Measurements from ENCODE around the gene PLSCR3.
"Not testable (repeated sequence)": the region's sequence is repeated elsewhere in the genome, so short reads cannot be mapped to it uniquely, and the experiment has no call there.

Gene PLSCR3

DNA sequence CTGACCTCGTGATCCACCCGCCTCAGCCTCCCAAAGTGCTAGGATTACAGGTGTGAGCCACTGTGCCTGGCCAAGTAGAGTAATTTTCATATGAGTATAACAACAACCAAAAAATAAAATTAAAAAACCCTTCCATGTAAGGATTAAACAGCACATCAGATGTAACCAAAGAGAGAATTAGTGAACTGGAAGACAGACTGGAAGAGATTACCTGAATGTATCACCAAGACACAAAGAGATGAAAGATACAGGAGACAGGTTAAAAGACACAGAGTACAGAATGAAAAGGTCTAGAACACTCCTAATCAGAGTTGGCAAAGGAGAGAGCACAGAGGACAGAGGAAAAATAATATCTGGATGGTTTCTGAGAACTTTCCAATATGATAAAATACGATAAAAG lies 15.2 kb downstream of the PLSCR3 start:
- no peak for DNase-seq

- no peak for DNase-seq
Measured at GRCh38 chr17:7374353-7374752, 20.0 kb downstream of the PLSCR3 start.

DNA sequence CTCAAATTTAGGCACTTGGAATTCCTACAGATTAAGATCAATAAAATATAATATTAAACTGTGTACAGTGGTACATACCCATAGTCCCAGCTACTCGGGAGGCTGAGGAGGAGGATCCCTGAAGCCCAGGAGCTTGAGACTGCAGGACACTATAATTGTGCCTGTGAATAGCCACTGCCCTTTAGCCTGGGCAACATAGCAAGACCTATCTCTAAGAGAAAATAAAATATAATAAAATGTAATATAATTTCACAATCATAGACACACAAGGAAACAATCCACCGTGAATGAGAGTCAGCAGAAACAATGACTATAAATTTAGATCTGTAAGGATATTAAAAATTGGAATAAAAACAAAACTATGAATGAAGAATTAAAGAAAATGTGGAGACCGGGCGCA lies 23.5 kb downstream of the PLSCR3 start:
- DNase-seq, result no peak

DNA sequence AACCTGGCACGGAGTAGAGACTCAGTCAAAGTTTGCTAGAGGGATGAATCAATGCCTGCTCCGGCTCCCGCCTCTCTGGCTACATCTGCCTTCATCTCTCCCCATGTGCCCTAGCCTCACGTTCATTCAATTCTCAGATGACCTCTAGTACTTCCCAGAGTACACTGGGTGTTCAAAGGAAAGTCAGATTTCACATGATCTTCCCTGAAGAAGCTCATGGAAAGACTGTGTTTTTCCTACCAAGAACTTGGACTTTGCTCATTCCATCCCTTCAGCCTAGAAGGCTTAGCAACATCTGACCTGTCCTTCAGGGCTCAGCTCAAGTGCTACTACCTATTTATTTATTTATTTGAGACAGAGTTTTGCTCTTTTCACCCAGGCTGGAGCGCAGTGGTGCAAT lies 24.5 kb downstream of the PLSCR3 start:
- DNase-seq, result no peak

- DNase-seq, result not testable (repeated sequence)
Measured at GRCh38 chr17:7368599-7368994, 25.7 kb downstream of the PLSCR3 start.

DNA sequence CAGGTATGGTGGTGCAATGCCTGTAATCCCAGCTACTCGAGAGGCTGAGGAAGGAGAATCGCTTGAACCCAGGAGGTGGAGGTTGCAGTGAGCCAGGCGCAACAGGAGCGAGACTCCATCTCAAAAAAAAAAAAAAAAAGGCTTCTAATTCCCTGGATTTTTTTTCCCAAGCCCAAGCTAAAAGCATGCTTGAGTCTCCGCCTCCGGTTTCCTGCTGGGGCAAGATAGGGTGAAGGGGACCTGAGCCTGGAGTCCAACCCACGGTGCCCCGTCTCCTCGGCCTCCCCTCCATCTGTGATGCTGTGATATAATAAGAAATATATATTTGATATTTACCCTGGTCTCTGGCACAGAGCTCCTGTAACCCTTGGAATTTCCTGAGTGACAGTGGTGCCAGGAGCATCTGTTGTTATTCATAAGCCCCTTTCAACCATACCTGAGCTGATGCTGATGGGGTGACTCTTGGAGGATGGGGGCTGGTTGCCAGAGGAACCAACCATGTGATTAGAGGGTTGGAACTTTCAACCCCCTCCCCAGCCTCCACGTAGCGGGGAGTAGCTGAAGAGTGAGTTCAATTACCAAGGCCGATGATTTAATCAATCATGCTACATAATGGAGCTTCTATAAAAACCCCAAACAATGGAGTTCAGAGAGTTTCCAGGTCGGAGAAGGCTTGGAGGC lies 26.3 kb downstream of the PLSCR3 start:
- DNase-seq, result no peak

GRCh38 chr17:7367083-7367482 lies 27.2 kb downstream of the PLSCR3 start:
- DNase-seq, result no peak

DNA sequence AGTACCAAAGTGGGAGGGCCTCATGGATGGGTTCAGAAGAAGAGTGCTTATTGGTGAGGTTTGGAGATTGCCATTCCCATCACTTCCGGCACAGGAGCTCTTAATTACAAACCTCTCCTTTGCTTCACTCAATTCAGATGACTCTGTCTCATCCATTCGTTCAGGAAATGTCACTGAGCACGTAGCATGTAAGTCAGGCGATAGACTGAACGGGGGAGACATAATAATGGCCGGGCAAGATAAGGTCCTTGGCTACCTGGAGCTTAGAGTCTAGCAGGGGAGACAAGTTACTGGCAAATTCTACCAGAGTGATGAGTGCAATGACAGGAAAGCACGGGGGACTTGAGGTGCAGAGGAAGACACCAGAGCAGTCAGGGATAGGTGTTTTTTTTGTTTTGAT lies 28.4 kb downstream of the PLSCR3 start:
- DNase-seq, result not testable (repeated sequence)

GRCh38 chr17:7363311-7363710 lies 31.0 kb downstream of the PLSCR3 start:
- no peak for DNase-seq

DNA sequence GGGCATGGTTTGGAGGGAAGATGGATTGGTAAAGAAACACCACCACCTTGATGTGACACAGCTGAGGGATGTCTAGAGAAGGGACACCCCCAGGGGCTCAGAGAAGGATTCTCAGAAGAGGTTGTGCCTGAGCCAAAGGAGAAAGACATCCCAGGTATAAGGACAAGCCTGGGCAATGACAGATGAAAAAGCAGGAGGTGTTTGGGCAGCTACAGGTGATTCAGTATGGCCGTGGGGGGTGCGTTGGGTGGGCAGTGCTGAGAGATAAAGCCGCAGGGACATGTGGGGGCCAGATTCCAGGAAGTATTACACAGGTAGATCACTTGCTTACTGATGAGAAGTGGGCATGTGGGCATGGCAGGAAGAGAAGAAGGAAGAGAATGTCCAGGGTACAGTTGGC lies 32.4 kb downstream of the PLSCR3 start:
- no peak for DNase-seq

- no peak for DNase-seq
Measured at GRCh38 chr17:7357381-7357780, 36.9 kb downstream of the PLSCR3 start.

DNA sequence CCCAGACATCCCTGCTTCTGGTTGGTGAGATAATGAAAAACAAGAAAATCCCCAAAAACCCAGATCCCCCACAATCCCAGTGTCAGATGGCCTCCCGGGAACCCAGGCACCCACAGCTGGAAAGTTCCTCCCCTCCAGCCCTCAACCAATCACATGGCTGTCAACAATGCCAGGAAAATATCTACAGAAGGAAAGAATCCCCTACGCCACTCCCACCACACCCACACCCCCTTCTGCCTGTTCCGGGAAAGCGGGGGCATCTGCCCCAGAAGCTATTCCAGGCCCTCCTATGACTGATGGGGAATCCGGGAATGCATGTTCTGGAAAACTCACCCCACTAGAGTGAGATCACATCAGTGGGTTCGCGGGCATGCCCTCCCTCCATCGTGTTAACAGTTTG lies 37.6 kb downstream of the PLSCR3 start:
- DNase-seq, result no peak

- DNase-seq, result peak; percentile 80
Measured at GRCh38 chr17:7356072-7356549, 38.2 kb downstream of the PLSCR3 start.

DNA sequence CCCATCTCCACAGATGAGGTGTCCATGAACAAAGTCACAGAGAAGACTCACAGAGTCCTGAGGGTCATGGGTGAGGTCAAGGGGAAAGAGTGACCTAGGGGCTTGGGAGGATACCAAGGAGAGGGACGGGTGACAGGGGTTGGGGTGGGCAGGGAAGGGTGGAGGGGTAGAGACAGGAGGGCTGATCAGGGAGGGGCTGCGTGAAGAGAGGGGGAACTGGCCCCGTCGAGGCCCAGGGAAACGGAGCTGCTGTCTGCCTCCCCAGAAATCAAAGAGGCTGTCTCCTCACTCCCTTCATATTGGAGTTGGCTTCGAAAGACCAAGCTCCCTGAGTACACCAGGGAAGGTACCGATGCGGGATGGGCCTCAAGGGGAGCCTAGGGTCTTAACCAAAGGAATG lies 38.8 kb downstream of the PLSCR3 start:
- DNase-seq, result no peak

DNA sequence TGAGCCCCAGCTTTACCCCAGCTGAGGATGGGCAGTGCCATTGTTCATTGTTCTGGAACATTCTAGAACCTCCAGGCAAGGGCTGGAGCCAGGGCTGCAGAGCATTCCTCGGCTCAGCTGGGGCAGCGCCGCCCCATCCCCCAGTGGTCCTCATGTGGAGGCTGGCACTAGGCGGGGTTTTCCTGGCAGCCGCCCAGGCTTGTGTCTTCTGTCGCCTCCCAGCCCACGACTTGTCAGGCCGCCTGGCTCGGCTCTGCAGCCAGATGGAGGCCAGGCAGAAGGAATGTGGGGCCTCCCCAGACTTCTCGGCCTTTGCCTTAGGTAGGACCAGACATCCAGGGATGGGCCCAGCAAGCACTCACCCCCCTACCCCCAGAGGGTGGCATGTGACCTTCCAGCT lies 39.3 kb downstream of the PLSCR3 start, which contains the start of gene TMEM95:
Gene TMEM95 (plus strand): TSS at position 104 of the 400 bp plus-strand sequence. CDS start 49 bp downstream, at position 153.
- DNase-seq, result peak; percentile 80

DNA sequence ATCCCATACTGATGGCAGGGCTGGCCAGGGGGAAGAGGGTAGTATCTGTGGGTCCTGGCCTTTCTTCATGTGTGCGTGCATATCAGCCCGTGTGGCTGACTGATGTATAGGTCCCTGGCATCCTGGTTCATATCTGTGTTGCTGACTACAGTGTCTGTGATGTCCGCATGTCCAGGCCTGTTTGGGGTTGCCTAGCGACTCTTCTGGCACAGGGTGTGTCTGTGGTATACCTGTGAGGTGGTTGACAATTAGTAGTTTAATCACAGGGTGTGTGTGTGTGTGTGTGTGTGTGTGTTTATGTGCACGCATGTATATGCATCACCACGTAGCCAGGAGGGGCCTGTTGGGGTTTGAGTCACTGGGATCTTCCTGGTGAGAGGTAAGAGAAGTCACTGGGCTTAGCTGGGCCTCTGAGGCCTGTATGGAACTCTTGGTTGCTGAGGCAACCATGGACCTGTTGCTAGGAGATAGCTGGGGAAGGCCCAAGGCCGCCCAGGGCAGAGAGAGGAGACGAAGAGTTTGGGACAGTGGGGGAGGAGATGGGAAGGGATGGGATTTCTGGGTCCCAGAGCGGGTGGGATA lies 40.0 kb downstream of the PLSCR3 start:
- peak; percentile 28 for DNase-seq

- DNase-seq, result no peak
Measured at GRCh38 chr17:7352910-7353635, 41.3 kb downstream of the PLSCR3 start.

GRCh38 chr17:7352503-7352889 lies 41.8 kb downstream of the PLSCR3 start:
- no peak for DNase-seq

DNA sequence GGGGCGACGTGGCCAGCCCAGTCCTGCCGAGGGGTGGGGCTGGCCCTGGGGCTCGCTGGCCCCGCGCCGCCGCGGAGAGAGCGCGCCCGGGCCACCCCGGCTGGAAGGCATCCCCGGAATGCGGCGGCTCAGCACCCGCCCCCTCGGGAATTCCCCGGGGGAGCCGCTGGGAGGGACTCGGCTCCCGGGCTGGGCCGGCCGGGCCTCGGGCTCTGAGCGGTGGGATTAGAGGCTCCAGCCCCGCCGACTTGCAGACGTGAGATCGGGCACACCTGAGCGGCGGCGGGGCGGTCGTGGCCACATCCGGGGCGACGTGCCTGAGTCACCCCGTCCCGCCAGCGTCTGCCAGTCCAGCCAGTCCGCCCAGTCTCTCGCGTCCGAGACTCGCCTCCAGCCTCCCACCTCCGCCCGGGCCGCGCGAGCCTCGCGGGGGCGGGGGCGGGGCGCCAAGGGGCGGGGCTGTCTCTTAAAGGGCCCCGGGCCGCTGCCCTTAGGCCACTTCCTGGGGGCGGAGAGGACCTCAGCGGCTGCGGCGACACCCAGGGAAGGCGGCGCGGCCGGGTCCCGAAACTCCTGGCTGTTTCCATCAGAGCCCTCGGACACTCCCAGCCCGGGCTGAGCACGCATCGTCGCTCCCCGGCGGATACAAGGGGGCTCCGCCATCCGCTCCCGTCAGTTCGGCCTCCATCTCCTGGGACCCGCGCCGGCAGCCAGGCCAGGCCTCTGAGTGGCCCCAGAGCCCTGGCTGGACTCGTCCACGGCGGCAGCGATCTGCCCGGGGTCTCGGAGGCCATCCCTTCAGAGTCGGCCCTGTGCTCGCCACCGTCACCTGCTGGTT lies 42.4 kb downstream of the PLSCR3 start, which contains the start of gene KCTD11:
Gene KCTD11 (plus strand): TSS at position 498 of the 838 bp plus-strand sequence.
- DNase-seq, result peak; percentile 82

DNA sequence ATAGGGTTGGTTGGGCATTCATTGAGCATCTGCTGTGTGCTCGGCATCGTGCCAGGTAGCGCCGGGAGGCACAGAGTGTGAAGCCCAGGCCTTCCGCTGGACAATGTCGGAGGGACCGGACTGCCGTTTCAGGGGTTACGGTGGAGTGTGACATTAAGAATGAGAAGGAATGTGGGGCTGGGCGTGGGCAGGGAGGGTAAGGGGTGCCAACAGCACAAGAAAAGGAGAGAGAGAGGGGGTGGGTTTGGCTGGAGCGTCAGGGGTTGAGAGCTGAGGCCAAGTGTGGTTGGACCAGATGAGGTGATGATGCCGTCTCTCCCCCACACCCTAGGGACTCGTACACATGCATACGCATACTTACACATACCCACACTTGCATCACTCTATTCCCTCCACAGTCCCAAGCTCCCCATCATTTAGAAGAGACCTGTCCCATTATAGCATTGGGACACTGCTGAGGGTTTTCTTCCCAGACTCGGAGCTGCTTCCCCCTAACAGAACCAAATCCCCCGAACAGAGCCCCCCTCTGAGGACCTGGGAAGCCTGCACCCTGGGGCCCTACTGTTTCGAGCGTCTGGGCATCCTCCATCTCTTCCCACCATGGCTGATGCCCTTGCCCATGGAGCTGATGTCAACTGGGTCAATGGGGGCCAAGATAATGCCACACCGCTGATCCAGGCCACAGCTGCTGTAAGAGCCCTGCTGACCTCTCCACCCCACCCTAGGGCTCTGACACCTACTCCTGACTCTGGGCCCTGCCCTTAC lies 45.7 kb downstream of the PLSCR3 start:
- DNase-seq, result no peak

DNA sequence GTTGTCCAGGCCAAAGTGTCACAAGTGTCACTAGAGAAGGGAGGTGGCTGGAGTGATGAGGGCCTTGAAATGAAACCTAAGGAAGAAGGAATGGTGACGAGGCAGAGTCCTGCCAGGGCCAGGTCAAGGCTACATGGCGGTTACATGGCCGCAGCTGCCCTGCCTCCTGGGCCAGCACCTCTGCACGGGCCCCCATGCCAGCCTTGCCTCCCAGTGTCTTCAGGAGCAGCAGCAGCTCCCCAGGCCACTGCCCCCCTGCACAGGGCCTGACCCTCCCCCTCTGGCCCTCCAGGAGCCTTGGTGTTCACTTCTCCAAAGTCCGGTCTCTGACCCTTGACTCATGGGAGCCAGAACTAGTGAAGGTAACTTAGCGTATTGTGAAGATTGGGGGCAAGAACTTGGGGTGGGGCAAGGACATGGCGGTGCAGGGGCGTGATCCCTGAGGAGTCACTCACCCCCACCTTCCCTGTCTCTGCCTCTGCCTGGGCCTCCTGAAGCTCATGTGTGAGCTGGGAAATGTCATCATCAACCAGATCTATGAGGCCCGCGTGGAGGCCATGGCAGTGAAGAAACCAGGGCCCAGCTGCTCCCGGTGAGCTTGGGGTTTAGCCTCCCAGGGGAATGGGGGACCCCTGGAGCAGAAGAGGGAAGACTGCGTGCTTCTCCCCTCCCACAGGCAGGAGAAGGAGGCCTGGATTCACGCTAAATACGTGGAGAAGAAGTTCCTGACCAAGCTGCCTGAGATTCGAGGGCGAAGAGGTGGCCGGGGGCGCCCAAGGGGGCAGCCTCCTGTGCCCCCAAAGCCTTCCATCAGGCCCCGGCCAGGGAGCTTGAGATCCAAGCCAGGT lies 46.5 kb downstream of the PLSCR3 start:
- DNase-seq, result no peak
